HEK293 (cell line): ENCODE results near the gene DIP2B.

Source experiments
- CTCF ChIA-PET: fragments of 350-600 bp; formaldehyde crosslinking; extraction: SDS; loops from one replicate; lab custom pipeline; 2021; ENCODE audit warnings: antibody characterized with exemption; lab: Yijun Ruan, JAX
- POLR2A ChIA-PET: fragments of 300-600 bp; formaldehyde crosslinking; extraction: SDS; loops from one replicate; lab custom pipeline; 2020; ENCODE audit warnings: antibody characterized with exemption, inconsistent platforms; lab: Yijun Ruan, JAX
- H3K27ac ChIP-seq: fragments of 200-500 bp; sonication (Bioruptor generic); 2 replicates; pipeline ENCODE4 v1.5.1; 2014; ENCODE audit warnings: low read depth, low read length, control low read depth, inconsistent platforms; ENCODE audit errors: extremely low read depth
- H3K36me3 ChIP-seq, 2 experiments: fragments of 200-500 bp in 1 of 2; sonication (Bioruptor generic) in 1 of 2; 1 replicate in 1 of 2; 2 replicates in 1 of 2; pipeline ENCODE4 v1.5.1; 2014 to 2017; ENCODE audit warnings: inconsistent platforms in 2 of 2, low read length in 2 of 2; ENCODE audit not compliant: control insufficient read depth in 2 of 2, insufficient read depth in 1 of 2
- H3K4me1 ChIP-seq: fragments of 200-500 bp; sonication (Bioruptor generic); 2 replicates; pipeline ENCODE4 v1.5.1; 2014; ENCODE audit warnings: mild to moderate bottlenecking, low read length, inconsistent platforms; ENCODE audit not compliant: control insufficient read depth, insufficient read depth
- H3K4me3 ChIP-seq: 2 replicates; pipeline ENCODE4 v1.5.1; 2011; ENCODE audit warnings: low read depth, mild to moderate bottlenecking, control low read depth, low read length, moderate library complexity
- H3K9me3 ChIP-seq: fragments of 200-500 bp; sonication (Bioruptor generic); 2 replicates; pipeline ENCODE4 v1.5.1; 2014; ENCODE audit warnings: low read depth, low read length, inconsistent platforms; ENCODE audit not compliant: control insufficient read depth, insufficient read depth
- FEZF1 ChIP-seq: fragments of 450-650 bp; formaldehyde crosslinking; IDR thresholded peaks from 2 replicates; pipeline ENCODE4 v1.5.1; 2016; ENCODE audit warnings: missing biosample characterization, missing genetic modification characterization
- GLIS2 ChIP-seq: fragments of 450-650 bp; formaldehyde crosslinking; IDR thresholded peaks from 2 replicates; pipeline ENCODE4 v1.5.1; 2016; ENCODE audit warnings: missing biosample characterization, missing genetic modification characterization
- HOXA7 ChIP-seq: sonication (generic); formaldehyde crosslinking; IDR thresholded peaks from 2 replicates; pipeline ENCODE4 v1.8.1; 2022; ENCODE audit warnings: missing genetic modification reagents, borderline replicate concordance
- OVOL3 ChIP-seq: fragments of 450-650 bp; formaldehyde crosslinking; IDR thresholded peaks from 2 replicates; pipeline ENCODE4 v1.5.1; 2016; ENCODE audit warnings: missing biosample characterization, missing genetic modification characterization
- RBAK ChIP-seq: fragments of 450-650 bp; formaldehyde crosslinking; IDR thresholded peaks from 2 replicates; pipeline ENCODE4 v1.5.1; 2016; ENCODE audit warnings: missing biosample characterization, missing genetic modification characterization
- SETDB1 ChIP-seq: IDR thresholded peaks from one replicate; pipeline ENCODE4 v1.6.1; 2017; ENCODE audit warnings: mild to moderate bottlenecking, low read length, moderate library complexity, mixed read lengths; ENCODE audit not compliant: insufficient read length
- ZNF10 ChIP-seq: fragments of 450-650 bp; formaldehyde crosslinking; IDR thresholded peaks from 2 replicates; pipeline ENCODE4 v1.5.1; 2017; ENCODE audit warnings: missing biosample characterization, missing genetic modification characterization
- ZNF157 ChIP-seq: fragments of 450-650 bp; formaldehyde crosslinking; IDR thresholded peaks from 2 replicates; pipeline ENCODE4 v1.5.1; 2016; ENCODE audit warnings: missing biosample characterization, missing genetic modification characterization
- ZNF16 ChIP-seq: fragments of 450-650 bp; formaldehyde crosslinking; IDR thresholded peaks from 2 replicates; pipeline ENCODE4 v1.5.1; 2016; ENCODE audit warnings: low read depth, missing biosample characterization, missing genetic modification characterization
- ZNF18 ChIP-seq: fragments of 450-650 bp; formaldehyde crosslinking; IDR thresholded peaks from 2 replicates; pipeline ENCODE4 v1.5.1; 2016; ENCODE audit warnings: missing biosample characterization, missing genetic modification characterization
- ZNF280C ChIP-seq: fragments of 450-650 bp; formaldehyde crosslinking; IDR thresholded peaks from 2 replicates; pipeline ENCODE4 v1.5.1; 2016; ENCODE audit warnings: missing biosample characterization, missing genetic modification characterization
- ZNF37A ChIP-seq: fragments of 450-650 bp; IDR thresholded peaks from 2 replicates; pipeline ENCODE4 v1.5.1; 2018; ENCODE audit warnings: missing biosample characterization, missing genetic modification characterization
- ZNF433 ChIP-seq: fragments of 450-650 bp; formaldehyde crosslinking; IDR thresholded peaks from 2 replicates; pipeline ENCODE4 v1.5.1; 2016; ENCODE audit warnings: missing biosample characterization, missing genetic modification characterization, low read depth
- ZNF510 ChIP-seq: fragments of 450-650 bp; formaldehyde crosslinking; IDR thresholded peaks from 2 replicates; pipeline ENCODE4 v1.5.1; 2018; ENCODE audit warnings: mild to moderate bottlenecking, missing genetic modification characterization, missing biosample characterization; ENCODE audit not compliant: insufficient replicate concordance
- ZNF561 ChIP-seq: fragments of 450-650 bp; IDR thresholded peaks from 2 replicates; pipeline ENCODE4 v1.5.1; 2018; ENCODE audit warnings: missing biosample characterization, missing genetic modification characterization, borderline replicate concordance
- ZNF580 ChIP-seq: fragments of 450-650 bp; formaldehyde crosslinking; IDR thresholded peaks from 2 replicates; pipeline ENCODE4 v1.5.1; 2016; ENCODE audit warnings: missing biosample characterization, missing genetic modification characterization
- ZNF600 ChIP-seq: fragments of 450-650 bp; formaldehyde crosslinking; IDR thresholded peaks from 2 replicates; pipeline ENCODE4 v1.5.1; 2016; ENCODE audit warnings: missing biosample characterization, missing genetic modification characterization
- ZNF639 ChIP-seq: fragments of 450-650 bp; formaldehyde crosslinking; IDR thresholded peaks from 2 replicates; pipeline ENCODE4 v1.5.1; 2016; ENCODE audit warnings: missing biosample characterization, missing genetic modification characterization
- ZNF677 ChIP-seq: fragments of 450-650 bp; IDR thresholded peaks from 2 replicates; pipeline ENCODE4 v1.5.0; 2018; ENCODE audit warnings: missing biosample characterization, mild to moderate bottlenecking, missing genetic modification characterization, moderate library complexity
- ZNF701 ChIP-seq: fragments of 450-650 bp; formaldehyde crosslinking; IDR thresholded peaks from 2 replicates; pipeline ENCODE4 v1.5.1; 2016; ENCODE audit warnings: missing biosample characterization, missing genetic modification characterization
- ZNF776 ChIP-seq: fragments of 450-650 bp; formaldehyde crosslinking; IDR thresholded peaks from 2 replicates; pipeline ENCODE4 v1.5.0; 2017; ENCODE audit warnings: missing biosample characterization, missing genetic modification characterization, borderline replicate concordance
- ZNF830 ChIP-seq: fragments of 450-650 bp; IDR thresholded peaks from 2 replicates; pipeline ENCODE4 v1.5.0; 2018; ENCODE audit warnings: missing biosample characterization, missing genetic modification characterization, low read depth, mild to moderate bottlenecking, moderate library complexity

DIP2B gene

GRCh38 chr12:50659260-50659659 is 154.5 kb downstream of the DIP2B start:
- no peaks in the 10 kb centered on the region for H3K9me3 ChIP-seq
- no peak overlapping the region for H3K27ac ChIP-seq
- H3K4me1 ChIP-seq: peaks cover 7% of the 10 kb centered on the region
- ChIA-PET POLR2A (no interaction called here), CTCF (interaction anchor here (0.5 to 1.1 kb wide), 4 partner anchors 36 to 400 kb away, joined by 3 read pairs; no protein-coding TSS in a partner anchor)
- no peaks in the 10 kb centered on the region for H3K36me3 ChIP-seq
- H3K4me3 ChIP-seq: no peak overlapping the region
- TF ChIP-seq ZNF600 (tag by site-specific recombination) (no peak), ZNF37A (tag by site-specific recombination) (no peak), ZNF639 (tag by site-specific recombination) (no peak), RBAK (no peak), OVOL3 (tag by site-specific recombination) (no peak), ZNF776 (tag by site-specific recombination) (no peak), FEZF1 (tag by site-specific recombination) (no peak), ZNF580 (tag by site-specific recombination) (no peak), ZNF16 (tag by site-specific recombination) (no peak), ZNF10 (tag by site-specific recombination) (no peak), ZNF510 (tag by site-specific recombination) (no peak), ZNF433 (tag by site-specific recombination) (no peak), ZNF157 (tag by site-specific recombination) (no peak), ZNF561 (tag by site-specific recombination) (no peak), HOXA7 (CRISPR knock-in tag) (no peak), SETDB1 (no peak), ZNF18 (tag by site-specific recombination) (no peak), ZNF280C (tag by site-specific recombination) (no peak), GLIS2 (tag by site-specific recombination) (no peak)

GRCh38 chr12:50659690-50660424 is 155.1 kb downstream of the DIP2B start:
- POLR2A ChIA-PET: no interaction called here
- peaks cover 13% of the 10 kb centered on the region for H3K4me1 ChIP-seq
- CTCF ChIA-PET: interaction anchor here (0.5 to 1.1 kb wide), 3 partner anchors 35 to 156 kb away, joined by 3 read pairs; no protein-coding TSS in a partner anchor
- no peaks in the 10 kb centered on the region for H3K9me3 ChIP-seq
- no peak overlapping the region for H3K4me3 ChIP-seq
- no peak for TF ChIP-seq ZNF701
- no peak for TF ChIP-seq ZNF830
- TF ChIP-seq ZNF677 (tag by site-specific recombination): no peak
- TF ChIP-seq, all 188 proteins: peak for 0
- Histone ChIP-seq H3K36me3 (no peaks in the 10 kb centered on the region; a peak in 1 of 3 replicates), H3K27ac (no peak overlapping the region)
